IPS DF 4.7 (cell line): ENCODE results near the gene IFNK.
"Not testable (repeated sequence)": the region's sequence is repeated elsewhere in the genome, so short reads cannot be mapped to it uniquely, and the experiment has no call there.

Source experiments
- DNase-seq: peaks from one replicate; pipeline ENCODE4 v3.0.0-alpha.2; 2013; ENCODE audit warnings: low spot score; ENCODE audit errors: extremely low read depth

Gene IFNK, protein sequence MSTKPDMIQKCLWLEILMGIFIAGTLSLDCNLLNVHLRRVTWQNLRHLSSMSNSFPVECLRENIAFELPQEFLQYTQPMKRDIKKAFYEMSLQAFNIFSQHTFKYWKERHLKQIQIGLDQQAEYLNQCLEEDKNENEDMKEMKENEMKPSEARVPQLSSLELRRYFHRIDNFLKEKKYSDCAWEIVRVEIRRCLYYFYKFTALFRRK

DNA sequence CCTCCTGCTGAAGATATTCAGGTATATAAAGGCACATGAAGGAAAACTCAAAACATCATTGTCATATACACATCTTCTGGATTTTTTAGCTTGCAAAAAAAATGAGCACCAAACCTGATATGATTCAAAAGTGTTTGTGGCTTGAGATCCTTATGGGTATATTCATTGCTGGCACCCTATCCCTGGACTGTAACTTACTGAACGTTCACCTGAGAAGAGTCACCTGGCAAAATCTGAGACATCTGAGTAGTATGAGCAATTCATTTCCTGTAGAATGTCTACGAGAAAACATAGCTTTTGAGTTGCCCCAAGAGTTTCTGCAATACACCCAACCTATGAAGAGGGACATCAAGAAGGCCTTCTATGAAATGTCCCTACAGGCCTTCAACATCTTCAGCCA lies at the start of gene IFNK:
Gene IFNK (plus strand): TSS at position 55 of the 400 bp plus-strand sequence. CDS start 47 bp downstream, at position 102.
- DNase-seq: no peak

DNA sequence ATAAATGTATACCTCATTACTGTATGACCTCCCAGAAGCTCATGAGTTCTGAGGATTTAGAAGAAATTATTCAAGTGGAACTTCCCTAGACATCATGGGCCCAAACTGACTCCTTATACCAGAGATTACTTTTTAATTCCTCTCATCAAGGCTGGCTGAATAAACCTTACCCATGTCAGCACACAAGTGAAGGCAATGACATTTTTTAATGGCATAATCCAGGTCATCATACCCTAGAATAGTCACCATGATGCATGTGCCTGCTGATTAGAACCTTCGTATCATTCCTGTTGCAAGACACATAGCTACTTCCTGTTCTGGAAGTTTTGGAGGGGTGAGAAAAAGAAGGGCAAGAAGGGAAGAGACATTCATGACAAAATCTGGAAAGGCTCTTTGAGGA lies 49.8 kb upstream of the IFNK start:
- DNase-seq: no peak

DNA sequence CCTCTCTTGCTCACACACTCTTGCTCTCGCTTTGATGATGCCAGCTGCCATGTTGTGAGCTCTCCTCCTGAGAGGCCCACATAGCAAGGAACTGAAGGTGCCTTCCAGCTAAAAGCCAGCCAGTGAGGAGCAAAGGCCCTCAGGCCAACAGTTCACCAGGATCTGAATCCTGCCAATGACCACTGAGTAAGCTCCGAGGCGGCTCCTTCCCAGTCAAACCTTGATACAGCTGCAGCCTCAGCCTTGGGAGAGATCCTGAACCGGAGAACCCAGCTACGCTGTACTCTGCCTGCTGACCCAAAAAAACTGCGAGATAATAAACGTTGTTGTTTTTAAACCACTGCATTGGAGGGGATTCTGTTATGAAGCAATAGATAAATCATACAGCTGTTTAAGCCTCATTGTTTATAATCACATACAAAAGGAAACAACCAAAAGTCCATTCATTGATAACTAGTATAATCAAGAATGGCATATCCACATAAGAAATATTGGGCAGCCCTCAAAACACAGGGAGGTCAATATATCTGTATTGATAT lies 49.0 kb upstream of the IFNK start:
- DNase-seq: no peak

DNA sequence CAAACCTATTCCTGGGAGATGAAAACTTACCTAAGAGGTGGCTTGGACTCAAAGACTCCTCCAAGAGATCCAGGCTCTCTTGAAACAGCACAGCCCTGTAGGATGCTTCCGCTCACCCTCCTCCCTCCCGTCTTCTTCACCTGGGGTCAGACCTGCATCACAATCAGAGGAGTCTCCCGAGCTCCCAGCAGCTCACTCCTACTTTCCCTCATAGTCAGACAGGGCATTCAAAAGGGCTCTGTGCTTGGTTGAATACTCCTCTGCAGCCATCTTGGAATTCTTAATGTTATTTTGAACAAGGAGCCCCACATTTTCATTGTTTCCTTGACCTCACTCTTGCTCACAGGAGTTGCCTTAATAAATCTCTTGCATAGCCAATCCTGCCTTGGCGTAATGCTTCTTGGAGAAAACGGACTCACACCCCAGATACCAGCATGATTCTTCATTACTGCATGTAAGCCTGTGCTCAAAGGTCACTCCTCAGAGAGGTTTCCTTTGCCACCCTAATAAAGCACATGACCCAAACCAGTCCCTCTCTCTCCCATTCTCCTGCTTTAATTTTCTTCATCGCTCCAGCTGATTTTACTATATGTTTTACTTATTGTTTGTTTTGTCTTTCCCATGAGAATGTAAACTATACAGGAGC lies 47.1 kb upstream of the IFNK start:
- DNase-seq: no peak

DNA sequence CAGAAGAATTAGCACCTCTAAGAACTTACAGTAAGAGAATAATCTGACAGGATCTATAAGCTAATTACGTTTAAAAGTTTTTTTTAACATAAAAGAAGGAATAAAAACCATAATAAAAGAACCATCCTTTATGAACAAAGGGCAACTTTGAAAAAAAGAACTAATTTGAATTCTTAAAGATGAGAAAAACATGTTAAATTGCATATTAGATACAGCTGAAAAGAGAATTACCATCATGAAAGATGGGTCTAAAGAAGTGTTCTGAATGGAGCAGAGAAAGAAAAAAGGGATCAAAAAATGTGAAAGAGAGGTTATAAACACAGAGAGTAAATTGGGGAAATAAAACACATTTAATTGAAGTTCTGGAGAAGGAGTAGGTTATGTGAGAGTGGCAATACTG lies 45.8 kb upstream of the IFNK start:
- no peak for DNase-seq

DNA sequence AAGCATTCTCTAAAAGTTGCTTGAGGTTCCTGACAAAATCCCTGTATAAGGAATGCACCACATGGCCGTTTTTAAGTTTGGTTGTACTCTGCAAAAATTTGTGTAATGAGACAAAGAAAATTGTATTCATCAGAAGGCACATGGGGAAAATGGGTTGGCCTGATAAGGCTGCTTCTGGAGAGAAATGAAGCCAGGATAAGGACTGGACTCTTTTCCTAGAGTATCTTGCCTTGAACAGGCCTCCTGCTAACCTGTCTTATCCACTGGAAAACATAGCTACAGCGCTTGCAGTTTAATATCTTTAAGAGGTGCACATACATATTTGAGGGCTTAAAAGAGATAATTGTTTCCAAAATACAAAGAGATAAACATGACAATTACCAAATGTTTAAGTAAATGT lies 41.4 kb upstream of the IFNK start:
- DNase-seq: no peak

DNA sequence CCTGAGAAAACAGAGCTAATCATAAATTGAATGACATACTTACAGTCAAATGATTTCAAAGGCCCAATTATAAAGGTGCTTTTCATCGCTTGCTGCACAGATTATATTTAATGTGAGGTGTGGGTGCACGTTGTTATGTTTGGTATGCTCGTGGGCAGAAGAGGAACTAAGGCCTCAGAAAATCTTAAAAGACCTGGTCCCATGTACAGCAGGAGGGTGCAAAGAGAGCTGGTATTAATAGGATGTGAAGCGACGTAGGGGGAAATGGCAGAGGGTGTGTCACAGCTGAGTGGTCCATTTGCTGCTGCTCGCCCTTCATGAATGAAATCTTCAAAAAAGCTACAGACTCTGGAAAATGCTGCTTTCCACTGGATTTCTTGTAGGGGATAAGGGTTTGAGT lies 40.5 kb upstream of the IFNK start:
- no peak for DNase-seq

DNA sequence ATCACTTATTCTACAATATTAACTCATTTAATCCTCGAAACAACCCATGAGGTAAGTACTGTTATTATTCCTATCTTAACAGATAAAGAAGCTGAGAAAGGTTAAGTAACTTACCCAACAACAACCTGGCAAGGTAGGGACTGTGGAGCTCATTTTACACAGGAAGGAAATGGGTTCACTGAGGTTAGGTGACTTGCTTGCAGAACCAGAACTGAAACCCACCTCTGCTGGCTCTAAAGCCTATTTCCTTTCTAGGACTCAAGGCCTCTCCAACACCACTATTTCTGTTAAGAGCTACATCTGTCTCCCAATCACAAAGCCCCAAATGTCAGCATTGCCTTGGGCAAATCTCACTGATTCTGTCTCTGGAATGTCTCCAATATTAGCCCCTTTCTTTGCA lies 38.9 kb upstream of the IFNK start:
- no peak for DNase-seq

DNA sequence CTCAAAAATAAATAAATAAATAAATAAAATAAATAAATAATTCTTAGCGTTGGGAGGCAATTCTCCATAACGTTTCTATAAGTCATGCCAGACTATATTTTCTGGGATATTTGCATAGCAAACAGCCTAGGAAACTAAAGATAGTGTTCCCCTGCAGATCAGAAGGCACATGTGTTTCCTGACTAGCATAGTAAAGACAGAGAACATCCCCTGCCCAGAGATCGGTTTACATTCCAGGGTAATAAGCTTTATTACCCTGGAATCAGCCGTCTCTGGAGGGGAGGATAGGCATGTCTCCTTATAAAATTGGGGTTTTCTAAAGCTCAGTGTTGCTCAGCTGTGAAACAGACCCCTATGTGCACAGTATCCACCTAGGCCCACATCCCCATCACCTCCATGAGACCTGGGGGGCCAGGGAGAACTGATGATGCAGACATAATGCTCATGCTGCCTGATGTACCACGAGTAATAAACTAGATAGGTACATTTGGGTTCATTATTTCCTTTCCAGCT lies 36.9 kb upstream of the IFNK start:
- DNase-seq: no peak

DNA sequence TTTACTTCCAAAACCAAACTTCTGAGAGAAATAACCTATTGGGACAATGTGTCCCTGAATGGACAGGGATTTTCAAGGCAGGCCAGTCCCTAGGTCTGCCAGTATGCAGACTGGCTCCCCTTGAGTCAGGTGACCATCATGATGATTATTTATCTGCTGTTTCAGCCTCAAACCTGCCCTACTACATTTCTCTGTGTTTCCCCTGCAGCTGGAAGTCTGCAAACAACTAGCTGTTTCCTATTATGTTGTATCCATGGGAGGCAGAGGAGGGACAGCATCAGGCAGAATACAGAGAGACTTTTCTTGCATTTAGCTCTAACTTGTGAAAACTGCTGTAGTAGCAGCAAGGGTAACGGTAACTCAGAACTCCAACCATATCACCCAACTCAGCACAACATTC lies 36.2 kb upstream of the IFNK start:
- no peak for DNase-seq

DNA sequence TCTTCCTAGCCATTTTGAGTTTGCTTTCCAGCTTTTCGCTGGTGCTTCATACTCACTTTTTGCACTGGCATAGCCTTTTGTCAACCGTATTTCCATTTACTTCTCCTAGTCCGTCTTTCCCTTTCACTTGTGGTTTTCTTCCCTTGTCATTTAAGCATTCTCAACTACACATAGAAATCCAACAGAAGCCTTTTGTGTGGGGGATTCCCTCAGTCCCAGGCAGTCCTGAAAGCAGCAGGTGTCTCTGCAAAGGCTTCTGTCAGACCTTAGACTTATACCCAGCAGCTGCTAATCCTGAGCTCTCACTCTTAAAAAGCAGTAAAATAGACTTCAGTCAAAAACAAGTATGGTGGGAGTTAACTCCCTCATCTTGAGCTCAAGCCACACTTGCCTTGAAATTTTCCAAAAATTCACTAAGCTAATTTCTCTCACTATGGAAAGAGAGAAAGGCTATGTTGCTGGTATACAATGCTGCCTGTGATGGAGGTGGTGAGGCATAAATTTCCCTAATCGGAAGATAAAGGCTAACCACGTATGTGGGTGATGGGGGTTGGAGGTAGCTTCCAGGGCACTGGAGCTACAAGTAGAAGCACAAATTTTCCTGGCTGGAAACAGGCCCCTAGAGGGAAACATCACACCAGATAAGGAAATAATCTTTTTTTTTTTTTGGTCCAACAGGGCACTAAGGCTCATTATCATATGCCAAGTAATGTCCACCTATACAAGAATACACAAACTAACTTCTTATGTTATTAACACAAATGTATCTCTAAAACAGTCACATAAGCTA lies 34.8 kb upstream of the IFNK start:
- DNase-seq: no peak

DNA sequence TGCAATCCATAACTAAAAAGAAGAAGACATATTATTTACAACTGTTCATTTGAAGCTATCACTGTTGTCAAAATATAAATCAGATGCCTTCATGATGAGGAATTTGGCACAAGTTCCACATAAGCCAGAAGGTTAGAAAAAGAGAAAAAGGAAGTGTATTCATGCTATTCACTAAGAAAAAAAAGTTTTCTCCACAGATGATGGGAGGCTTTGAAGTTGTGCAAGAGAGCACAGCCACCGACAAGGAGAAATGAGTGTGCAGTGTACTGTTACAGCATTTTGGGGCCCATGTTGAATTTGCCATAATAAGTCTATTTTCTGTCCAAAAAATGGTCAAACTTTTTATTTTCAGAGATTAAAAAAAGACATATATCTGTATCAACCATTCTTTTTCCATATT lies 32.9 kb upstream of the IFNK start:
- DNase-seq: no peak

DNA sequence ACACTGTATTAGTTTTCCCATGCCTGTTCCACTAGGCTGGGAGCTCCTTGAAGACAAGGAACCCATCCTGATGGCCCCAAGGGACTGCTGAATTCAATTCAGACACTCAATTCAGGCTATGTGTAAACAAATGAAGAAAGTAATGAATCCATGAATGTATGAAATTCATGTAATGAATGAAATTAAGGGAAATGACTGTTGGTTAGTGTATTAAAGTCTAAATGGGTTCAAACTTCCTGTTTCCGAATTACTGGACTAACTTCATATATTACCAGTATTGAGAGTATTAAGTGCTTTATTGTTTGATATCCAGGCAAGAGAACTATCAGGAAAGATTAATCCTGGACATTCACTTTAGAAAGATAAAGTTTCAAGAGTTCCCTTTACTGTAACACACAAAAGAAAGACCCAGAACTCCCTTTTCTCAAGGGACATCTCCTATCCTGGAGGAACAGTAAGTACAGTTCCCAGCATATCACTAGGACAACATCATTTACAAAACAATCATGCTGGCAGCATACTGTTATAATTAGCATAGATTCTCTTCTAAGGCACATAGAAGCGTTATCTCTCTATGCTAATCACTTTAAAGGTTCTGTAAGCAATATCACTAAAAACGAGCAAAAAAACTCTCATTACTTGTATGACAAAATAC lies 28.5 kb upstream of the IFNK start:
- DNase-seq: no peak

DNA sequence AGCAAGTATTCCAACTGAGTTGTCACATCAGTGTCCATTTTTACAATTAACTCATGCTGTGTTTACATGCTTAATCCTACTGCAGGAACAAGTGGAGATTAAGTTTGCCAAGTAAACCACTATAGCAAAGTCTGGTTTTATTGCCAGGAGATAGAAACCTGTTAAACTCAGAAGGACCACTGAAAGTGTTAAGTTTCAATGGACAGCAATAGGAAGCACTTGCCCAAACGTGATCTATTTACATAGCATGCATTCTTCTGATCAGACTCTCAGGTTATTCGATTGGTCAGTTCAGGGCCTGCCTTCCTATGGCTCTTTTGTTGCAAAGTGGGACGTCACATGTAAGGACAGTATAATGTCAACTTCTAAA lies 28.0 kb upstream of the IFNK start:
- no peak for DNase-seq

DNA sequence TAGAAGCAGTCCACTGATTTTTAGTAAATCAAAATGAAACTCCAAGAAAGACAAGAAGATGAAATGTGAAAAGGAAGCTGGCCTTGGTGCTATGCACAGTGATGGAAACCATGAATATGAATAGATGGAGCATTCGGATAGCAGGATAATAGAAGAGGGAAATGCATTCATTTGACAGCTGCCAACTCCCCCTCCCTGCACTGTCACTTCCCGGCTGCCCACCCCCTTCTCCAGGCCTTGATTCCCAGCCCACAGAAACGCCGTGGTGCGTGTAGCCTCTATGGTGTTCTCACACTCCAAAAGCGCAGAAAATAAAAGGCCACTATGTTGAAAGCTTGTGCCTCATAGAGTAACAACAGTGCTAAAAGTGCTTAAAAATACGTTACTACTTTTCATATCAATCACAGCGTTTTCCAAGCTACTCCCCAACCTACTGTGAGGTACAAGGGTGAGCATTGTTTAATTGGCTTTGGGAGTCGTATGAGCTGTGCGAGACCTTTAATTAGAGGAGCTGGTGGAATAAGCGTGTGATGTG lies 26.1 kb upstream of the IFNK start:
- no peak for DNase-seq

DNA sequence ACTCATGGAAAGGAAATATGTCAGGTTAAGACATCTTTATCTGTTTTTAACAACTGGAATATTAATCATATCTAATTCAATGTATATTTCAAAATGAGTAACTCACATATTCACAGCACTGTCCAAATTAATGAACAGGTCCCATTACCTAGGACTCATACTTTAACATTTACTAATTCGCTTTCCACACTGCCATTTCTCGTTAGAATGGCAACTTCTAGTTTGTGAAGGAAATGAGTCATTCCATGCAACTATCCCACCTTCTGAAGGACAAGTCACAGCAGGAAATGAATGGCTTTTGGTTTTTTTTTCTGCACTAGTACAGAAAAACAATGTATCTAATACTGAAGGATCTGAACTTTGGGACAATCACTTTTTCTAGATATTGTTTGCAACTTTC lies 24.6 kb upstream of the IFNK start:
- no peak for DNase-seq

DNA sequence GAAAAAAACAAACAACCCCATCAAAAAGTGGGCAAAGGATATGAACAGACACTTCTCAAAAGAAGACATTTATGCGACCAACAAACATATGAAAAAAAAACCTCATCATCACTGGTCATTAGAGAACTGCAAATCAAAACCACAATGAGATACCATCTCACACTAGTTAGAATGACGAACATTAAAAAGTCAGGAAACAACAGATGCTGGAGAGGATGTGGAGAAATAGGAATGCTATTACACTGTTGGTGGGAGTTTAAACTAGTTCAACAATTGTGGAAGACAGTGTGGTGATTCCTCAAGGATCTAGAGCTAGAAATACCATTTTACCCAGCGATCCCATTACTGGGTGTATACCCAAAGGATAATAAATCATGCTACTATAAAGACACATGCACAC lies 23.2 kb upstream of the IFNK start:
- not testable (repeated sequence) for DNase-seq

DNA sequence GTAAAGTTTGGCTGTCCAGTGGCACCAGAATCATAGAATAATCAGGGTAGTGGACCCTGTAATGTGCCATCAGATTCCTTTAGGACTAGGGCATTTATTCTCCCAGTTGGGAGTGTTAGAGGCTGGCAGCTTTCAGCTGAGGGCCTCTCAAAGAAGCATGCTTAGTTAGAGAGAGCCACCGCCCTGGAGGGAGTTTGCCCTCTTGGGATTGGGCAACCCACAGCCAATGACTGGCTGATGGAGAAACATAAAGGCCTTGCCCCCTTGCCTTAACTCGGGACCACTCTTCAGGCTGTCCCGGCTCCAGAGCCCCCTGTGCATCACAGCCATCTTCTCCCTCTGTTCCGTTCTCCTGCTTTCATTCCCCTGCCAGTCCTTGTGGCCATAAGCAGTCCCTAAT lies 20.5 kb upstream of the IFNK start:
- no peak for DNase-seq

DNA sequence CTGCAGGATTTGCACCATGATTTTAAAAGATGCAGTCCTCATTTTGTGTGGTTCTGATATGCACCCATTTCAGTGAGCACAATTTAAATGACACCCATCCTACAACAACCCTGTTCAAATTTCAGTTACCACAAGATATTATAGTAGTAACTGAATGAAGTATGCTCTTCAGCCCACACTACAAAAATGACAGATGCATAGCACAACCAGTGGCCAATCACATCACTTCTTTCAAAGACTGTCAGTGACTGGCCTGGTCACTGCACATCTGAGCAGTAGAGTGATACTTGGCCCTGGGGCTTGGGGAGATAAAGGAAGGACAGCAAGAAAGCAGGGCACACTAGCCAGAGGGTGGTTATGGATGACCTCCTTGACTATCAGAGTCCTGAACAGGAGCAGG lies 19.8 kb upstream of the IFNK start:
- no peak for DNase-seq

DNA sequence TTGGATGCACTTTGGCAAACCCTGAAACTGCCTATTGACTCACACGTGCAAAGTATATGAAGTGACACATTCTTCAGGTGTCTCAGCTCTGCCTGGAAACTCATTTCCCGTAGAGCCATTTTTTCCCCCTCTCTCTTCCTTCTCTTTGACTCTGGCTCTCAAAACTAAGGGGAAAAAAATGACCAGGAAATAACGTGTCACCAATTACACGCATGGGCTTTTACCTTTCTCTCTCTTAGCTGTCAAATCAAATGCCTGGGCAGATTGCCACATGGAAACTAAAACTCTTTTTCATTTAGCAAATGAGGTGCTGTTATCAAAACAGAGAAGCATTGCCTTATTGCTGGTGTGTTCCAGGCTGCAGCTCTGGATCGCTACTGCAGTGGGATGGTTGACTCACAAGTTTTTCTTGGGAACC lies 18.3 kb upstream of the IFNK start:
- DNase-seq: no peak

DNA sequence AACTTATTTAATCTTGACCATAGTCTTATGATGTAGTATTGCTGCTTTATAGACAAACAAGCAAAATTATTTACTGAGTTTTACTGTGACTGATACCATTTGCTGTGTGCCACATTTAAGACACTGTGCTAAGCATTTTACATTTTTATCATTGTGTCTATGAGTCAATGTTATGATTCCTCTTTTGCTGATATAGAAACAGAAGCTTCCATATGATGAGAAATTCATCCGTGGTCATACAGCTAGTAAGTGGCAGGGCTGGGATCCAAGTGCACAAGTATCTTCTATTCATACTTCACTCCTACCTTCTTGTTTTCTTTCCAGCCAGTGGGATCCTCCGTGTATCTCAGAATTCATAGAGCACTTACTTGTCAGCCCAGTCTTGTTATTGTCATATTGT lies 17.1 kb upstream of the IFNK start:
- no peak for DNase-seq

DNA sequence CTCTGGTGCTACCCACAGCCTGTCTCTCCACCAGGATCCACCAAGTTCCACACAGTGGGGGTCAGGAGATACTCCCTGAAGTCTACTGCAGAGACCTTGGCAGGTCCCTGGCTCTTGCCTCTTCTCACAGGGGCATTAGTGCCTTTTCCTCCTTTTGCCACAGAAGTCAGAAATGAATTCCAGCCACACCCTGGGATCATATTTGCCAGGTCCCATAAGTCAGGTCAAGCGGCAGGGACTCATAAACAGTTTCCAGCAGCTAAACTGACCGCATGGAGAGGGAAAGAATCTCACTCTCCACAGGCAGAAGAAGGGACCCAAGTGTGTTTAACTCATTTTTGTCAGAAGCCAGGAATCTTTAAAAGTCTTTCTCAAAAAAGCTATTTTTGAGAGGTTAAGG lies 13.3 kb upstream of the IFNK start:
- DNase-seq: no peak
